Measurements from ENCODE around the gene OR6T1. TPM values are rescaled to one million over a fixed set of nuclear protein-coding genes. Genes with fewer than 3 reads are reported as not detected.

The OR6T1 gene
- not detected for total RNA-seq

- H3K4me1 ChIP-seq, result no peaks in the 10 kb centered on the region
- H3K4me3 ChIP-seq, result no peak within 1 kb of the TSS
- H3K27ac ChIP-seq, result no peak within 1 kb of the TSS
- no peak for DNase-seq
- H3K27me3 ChIP-seq, result no peaks in the 10 kb centered on the region
- no peak for TF ChIP-seq CTCF (IDR thresholded peaks at IDR 0.05)
- H3K36me3 ChIP-seq, result no peaks in the 10 kb centered on the region
- no peaks in the 10 kb centered on the region for H3K9me3 ChIP-seq
- intact Hi-C loops (cut with DNase I), result no loop called here
- no peak within 1 kb of the TSS for H3K9ac ChIP-seq (ENCODE audit: low read depth in 2 of 2, low read length in 2 of 2)
Observed at GRCh38 chr11:123943738-123944137, at the start of gene OR6T1. Gene OR6T1, minus strand, starts transcription at chr11:123943838. Its CDS starts 0 bp downstream, at chr11:123943838.

- Histone ChIP-seq H3K4me3 (no peak overlapping the region), H3K9ac (ENCODE audit: low read depth in 2 of 2, low read length in 2 of 2) (no peak overlapping the region), H3K9me3 (no peaks in the 10 kb centered on the region), H3K27ac (no peak overlapping the region), H3K4me1 (no peaks in the 10 kb centered on the region), H3K27me3 (no peaks in the 10 kb centered on the region), H3K36me3 (no peaks in the 10 kb centered on the region)
- intact Hi-C loops (cut with DNase I), result no loop called here
- TF ChIP-seq CTCF (IDR thresholded peaks at IDR 0.05), result no peak
- DNase-seq, result no peak
Observed at GRCh38 chr11:123979311-123979710, 35.7 kb upstream of the OR6T1 start.

- H3K36me3 ChIP-seq, result no peaks in the 10 kb centered on the region
- intact Hi-C loops (cut with DNase I), result no loop called here
Observed at GRCh38 chr11:123977731-123978347, 34.2 kb upstream of the OR6T1 start, which contains the start of gene OR10S1. Gene OR10S1, minus strand, starts transcription at chr11:123977781. Its CDS starts 117 bp downstream, at chr11:123977664.

GRCh38 chr11:123976770-123977560, 33.3 kb upstream of the OR6T1 start:
- intact Hi-C loops (cut with DNase I), result no loop called here
- H3K27ac ChIP-seq, result no peak overlapping the region
- H3K27me3 ChIP-seq, result no peaks in the 10 kb centered on the region
- H3K4me1 ChIP-seq, result no peaks in the 10 kb centered on the region
- DNase-seq, result no peak
- H3K9ac ChIP-seq (ENCODE audit: low read depth in 2 of 2, low read length in 2 of 2), result no peak overlapping the region
- no peaks in the 10 kb centered on the region for H3K9me3 ChIP-seq
- no peaks in the 10 kb centered on the region for H3K36me3 ChIP-seq
- no peak overlapping the region for H3K4me3 ChIP-seq
- TF ChIP-seq CTCF (IDR thresholded peaks at IDR 0.05), result no peak

More at GRCh38 chr11:123977731-123978347, 34.2 kb upstream of the OR6T1 start, which contains the start of gene OR10S1:
- no peaks in the 10 kb centered on the region for H3K9me3 ChIP-seq
- H3K27ac ChIP-seq, result no peak within 1 kb of the TSS
- H3K27me3 ChIP-seq, result no peaks in the 10 kb centered on the region
- no peak within 1 kb of the TSS for H3K9ac ChIP-seq (ENCODE audit: low read depth in 2 of 2, low read length in 2 of 2)
- no peak for TF ChIP-seq CTCF (IDR thresholded peaks at IDR 0.05)
- H3K4me1 ChIP-seq, result no peaks in the 10 kb centered on the region
- no peak for DNase-seq
- H3K4me3 ChIP-seq, result no peak within 1 kb of the TSS

GRCh38 chr11:123973816-123974215, 30.2 kb upstream of the OR6T1 start:
- H3K9ac ChIP-seq (ENCODE audit: low read depth in 2 of 2, low read length in 2 of 2), result no peak overlapping the region
- DNase-seq, result no peak
- no peaks in the 10 kb centered on the region for H3K4me1 ChIP-seq
- TF ChIP-seq CTCF (IDR thresholded peaks at IDR 0.05), result no peak
- no peak overlapping the region for H3K27ac ChIP-seq
- no peaks in the 10 kb centered on the region for H3K36me3 ChIP-seq
- H3K4me3 ChIP-seq, result no peak overlapping the region
- H3K27me3 ChIP-seq, result no peaks in the 10 kb centered on the region
- intact Hi-C loops (cut with DNase I), result no loop called here
- no peaks in the 10 kb centered on the region for H3K9me3 ChIP-seq
